ENCODE results near the gene ANGEL2. TPM values are rescaled to one million over a fixed set of nuclear protein-coding genes. Genes with fewer than 3 reads are reported as not detected.

ANGEL2 gene
- total and polyA plus RNA-seq, 2 of the 4 experiments (the other 2 are of a cell fraction), result 13.4 to 44.1 TPM

DNA sequence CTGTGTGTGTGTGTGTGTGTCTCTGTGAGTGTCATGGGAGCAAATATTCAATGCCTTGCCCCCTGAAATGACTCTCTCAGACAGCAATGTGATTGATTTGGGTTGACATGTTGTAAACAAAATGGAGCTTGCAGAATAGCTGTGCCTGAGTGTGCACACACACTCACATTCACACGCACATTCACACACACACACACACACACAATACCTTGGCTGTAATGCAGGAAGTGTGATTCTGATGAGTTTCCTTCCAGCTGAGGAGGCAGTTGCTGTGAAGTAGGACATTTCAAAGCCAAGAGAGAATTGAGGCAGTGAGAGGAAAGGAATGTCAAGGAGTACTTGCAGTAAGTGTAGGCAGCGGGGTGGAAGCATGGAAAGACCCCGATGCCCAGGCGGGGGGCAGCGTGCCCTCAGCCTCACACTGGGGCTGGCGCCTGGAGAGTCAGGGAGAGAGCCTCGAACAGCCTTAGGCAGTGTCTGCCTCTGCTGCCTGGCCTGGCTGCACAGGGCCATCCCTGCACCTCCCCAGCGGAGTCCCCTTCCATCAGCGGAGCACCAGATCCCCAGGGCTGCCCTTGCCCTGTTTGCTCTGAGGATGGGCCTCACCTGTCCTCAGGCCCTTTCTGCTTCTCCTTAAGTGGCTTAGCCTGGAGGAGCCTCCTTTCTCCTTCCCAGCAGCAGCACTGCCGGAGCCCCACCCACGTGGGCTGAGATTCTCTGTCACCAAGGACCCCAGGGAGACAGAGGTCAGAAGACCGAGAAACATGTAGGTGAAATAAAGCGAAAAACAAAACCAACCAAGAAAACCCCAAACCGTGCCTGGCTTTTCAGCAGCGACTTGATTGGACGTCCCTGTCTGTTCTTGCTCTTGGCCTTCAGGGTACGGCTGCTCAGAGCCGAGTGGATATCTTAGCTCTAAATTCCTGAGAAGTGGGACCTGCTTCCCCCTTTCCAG, 56.1 kb downstream of the ANGEL2 start:
- Histone ChIP-seq H3K9me1 (ENCODE audit: insufficient read depth, low read length) (peaks cover 6% of the 10 kb centered on the region), H3K4me1 (ENCODE audit: control insufficient read depth, insufficient read depth, low read length) (peaks cover 5% of the 10 kb centered on the region), H3K23ac (ENCODE audit: low read depth, low read length) (no peak overlapping the region), H2BK20ac (ENCODE audit: low read depth, low read length) (no peak overlapping the region), H2AK5ac (ENCODE audit: low read depth, low read length) (no peak overlapping the region), H3K79me1 (ENCODE audit: low read depth in 1 of 2, low read length in 2 of 2) (no peaks in the 10 kb centered on the region; a peak in 1 of 4 replicates), H3K36me3 (ENCODE audit: control insufficient read depth, insufficient read depth, low read length) (peaks cover 37% of the 10 kb centered on the region), H3K56ac (ENCODE audit: extremely low read depth, insufficient read depth, low read length) (no peak overlapping the region), H4K5ac (ENCODE audit: low read depth, low read length) (no peak overlapping the region), H3K4ac (ENCODE audit: low read depth, low read length) (peak overlapping the region; percentile 16; the same call in 1 of the 2 replicates), H3K9ac (ENCODE audit: low read depth, low read length) (no peak overlapping the region), H3K4me2 (ENCODE audit: low read depth, low read length) (no peak overlapping the region), H2BK5ac (ENCODE audit: low read depth, low read length, poor library complexity, severe bottlenecking) (no peak overlapping the region), H3K18ac (ENCODE audit: low read depth, low read length) (no peak overlapping the region), H3K27me3 (ENCODE audit: control insufficient read depth, insufficient read depth, low read length) (no peaks in the 10 kb centered on the region), H3K14ac (replicated peaks; ENCODE audit: low read depth, low read length) (no peak overlapping the region), H2AK9ac (replicated peaks; ENCODE audit: low read depth, low read length, poor library complexity) (no peak overlapping the region), H3K27ac (ENCODE audit: insufficient read depth, low read length) (no peak overlapping the region), H3K4me3 (ENCODE audit: insufficient read depth, low read depth, low read length) (no peak overlapping the region), H4K91ac (ENCODE audit: insufficient read depth, low read depth, low read length) (no peak overlapping the region), H2AFZ (replicated peaks; ENCODE audit: low read length, poor library complexity) (peak overlapping the region; percentile 34), H4K20me1 (ENCODE audit: insufficient read depth, low read length) (no peaks in the 10 kb centered on the region), H2BK15ac (ENCODE audit: low read depth, low read length) (no peak overlapping the region), H2BK120ac (ENCODE audit: low read depth, low read length) (no peak overlapping the region), H3K9me3 (ENCODE audit: control insufficient read depth, insufficient read depth, low read length) (no peaks in the 10 kb centered on the region), H4K8ac (ENCODE audit: low read depth in 2 of 2, low read length in 2 of 2) (no peak overlapping the region)
- in situ Hi-C loops (cut with MboI; ENCODE audit: low sequenced_read_pairs), result no loop called here
- ChIA-PET CTCF (no interaction called here), POLR2A (ENCODE audit: unreplicated experiment) (no interaction called here)
- intact Hi-C loops (cut with micrococcal nuclease), result no loop called here
- DNase-seq (no peak), ATAC-seq (ENCODE audit: low read depth) (no peak)
- no TSS peak for BruUV-seq (replicated peaks)
- dilution Hi-C loops (cut with HindIII; ENCODE audit: low sequenced_read_pairs, unreplicated experiment), result no loop called here
- WGBS, 2 experiments (ENCODE audit: extremely low coverage in 2 of 2, insufficient read length in 1 of 2), result 98% methylated on average over 6 of the region's 18 CpGs; no CpG with 5 or more reads in 1 of the 2 experiments
- TF ChIP-seq, protein P1, sequence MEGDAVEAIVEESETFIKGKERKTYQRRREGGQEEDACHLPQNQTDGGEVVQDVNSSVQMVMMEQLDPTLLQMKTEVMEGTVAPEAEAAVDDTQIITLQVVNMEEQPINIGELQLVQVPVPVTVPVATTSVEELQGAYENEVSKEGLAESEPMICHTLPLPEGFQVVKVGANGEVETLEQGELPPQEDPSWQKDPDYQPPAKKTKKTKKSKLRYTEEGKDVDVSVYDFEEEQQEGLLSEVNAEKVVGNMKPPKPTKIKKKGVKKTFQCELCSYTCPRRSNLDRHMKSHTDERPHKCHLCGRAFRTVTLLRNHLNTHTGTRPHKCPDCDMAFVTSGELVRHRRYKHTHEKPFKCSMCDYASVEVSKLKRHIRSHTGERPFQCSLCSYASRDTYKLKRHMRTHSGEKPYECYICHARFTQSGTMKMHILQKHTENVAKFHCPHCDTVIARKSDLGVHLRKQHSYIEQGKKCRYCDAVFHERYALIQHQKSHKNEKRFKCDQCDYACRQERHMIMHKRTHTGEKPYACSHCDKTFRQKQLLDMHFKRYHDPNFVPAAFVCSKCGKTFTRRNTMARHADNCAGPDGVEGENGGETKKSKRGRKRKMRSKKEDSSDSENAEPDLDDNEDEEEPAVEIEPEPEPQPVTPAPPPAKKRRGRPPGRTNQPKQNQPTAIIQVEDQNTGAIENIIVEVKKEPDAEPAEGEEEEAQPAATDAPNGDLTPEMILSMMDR (conservative IDR thresholded peaks at IDR 0.05; ENCODE audit: low read depth, low read length), result no peak
- TF ChIP-seq MXI1 (IDR thresholded peaks at IDR 0.05; ENCODE audit: borderline replicate concordance, low read depth, low read length), result no peak
- no peak for TF ChIP-seq FOS (IDR thresholded peaks at IDR 0.05; ENCODE audit: low read depth, low read length)
- TF ChIP-seq SMC3 (IDR thresholded peaks at IDR 0.05; ENCODE audit: low read depth, low read length), result no peak
- TF ChIP-seq, protein P2, sequence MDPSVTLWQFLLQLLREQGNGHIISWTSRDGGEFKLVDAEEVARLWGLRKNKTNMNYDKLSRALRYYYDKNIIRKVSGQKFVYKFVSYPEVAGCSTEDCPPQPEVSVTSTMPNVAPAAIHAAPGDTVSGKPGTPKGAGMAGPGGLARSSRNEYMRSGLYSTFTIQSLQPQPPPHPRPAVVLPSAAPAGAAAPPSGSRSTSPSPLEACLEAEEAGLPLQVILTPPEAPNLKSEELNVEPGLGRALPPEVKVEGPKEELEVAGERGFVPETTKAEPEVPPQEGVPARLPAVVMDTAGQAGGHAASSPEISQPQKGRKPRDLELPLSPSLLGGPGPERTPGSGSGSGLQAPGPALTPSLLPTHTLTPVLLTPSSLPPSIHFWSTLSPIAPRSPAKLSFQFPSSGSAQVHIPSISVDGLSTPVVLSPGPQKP (IDR thresholded peaks at IDR 0.05; ENCODE audit: borderline replicate concordance, low read depth, low read length), result no peak
- no peak for TF ChIP-seq NFE2L2 (IDR thresholded peaks at IDR 0.05; ENCODE audit: low read depth, low read length)
- no peak for TF ChIP-seq CEBPB (IDR thresholded peaks at IDR 0.05; ENCODE audit: low read depth, low read length)
- TF ChIP-seq BHLHE40 (IDR thresholded peaks at IDR 0.05; ENCODE audit: low read depth, low read length), result no peak
- TF ChIP-seq MAZ (IDR thresholded peaks at IDR 0.05; ENCODE audit: borderline replicate concordance, low read depth, low read length), result no peak
- TF ChIP-seq MAFK (IDR thresholded peaks at IDR 0.05; ENCODE audit: low read depth, low read length), result no peak
- no peak for TF ChIP-seq RAD21 (IDR thresholded peaks at IDR 0.05; ENCODE audit: low read length)
- no peak for TF ChIP-seq POLR2A (IDR thresholded peaks at IDR 0.05; ENCODE audit: low read depth, low read length)
- no peak for TF ChIP-seq CHD1 (IDR thresholded peaks at IDR 0.05; ENCODE audit: low read depth, low read length)
- TF ChIP-seq, protein P3, sequence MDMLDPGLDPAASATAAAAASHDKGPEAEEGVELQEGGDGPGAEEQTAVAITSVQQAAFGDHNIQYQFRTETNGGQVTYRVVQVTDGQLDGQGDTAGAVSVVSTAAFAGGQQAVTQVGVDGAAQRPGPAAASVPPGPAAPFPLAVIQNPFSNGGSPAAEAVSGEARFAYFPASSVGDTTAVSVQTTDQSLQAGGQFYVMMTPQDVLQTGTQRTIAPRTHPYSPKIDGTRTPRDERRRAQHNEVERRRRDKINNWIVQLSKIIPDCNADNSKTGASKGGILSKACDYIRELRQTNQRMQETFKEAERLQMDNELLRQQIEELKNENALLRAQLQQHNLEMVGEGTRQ (IDR thresholded peaks at IDR 0.05; ENCODE audit: low read depth, low read length), result no peak
- no peak for TF ChIP-seq RCOR1 (IDR thresholded peaks at IDR 0.05; ENCODE audit: insufficient replicate concordance, low read length)
